ENCODE results near the gene LPAR2. TPM values are rescaled to one million over a fixed set of nuclear protein-coding genes. Genes with fewer than 3 reads are reported as not detected.

The LPAR2 gene
- total RNA-seq, 4 donors from 2014 or later = 16.5 to 31.6 (median 28.2) TPM

- TF ChIP-seq POLR2A (IDR thresholded peaks at IDR 0.05) (no peak), CTCF (IDR thresholded peaks at IDR 0.05) (no peak)
- WGBS, 2 donors = 94 to 95% methylated on average over 6 of the region's 6 CpGs
- H3K4me3 ChIP-seq (ENCODE audit: low read depth, poor library complexity, severe bottlenecking) = no peak overlapping the region
- DNase-seq (ENCODE audit: low spot score in 2 of 2) = no peak
- intact Hi-C loops (cut with DNase I; ENCODE audit: low total_unique reads) = no loop called here
Measured at GRCh38 chr19:19582471-19582870, 45.5 kb downstream of the LPAR2 start.

- WGBS, 2 donors = 88 to 92% methylated on average over 13 of the region's 13 CpGs
- H3K4me3 ChIP-seq (ENCODE audit: low read depth, poor library complexity, severe bottlenecking) = no peak overlapping the region
- TF ChIP-seq CTCF (IDR thresholded peaks at IDR 0.05) (no peak), POLR2A (IDR thresholded peaks at IDR 0.05) (no peak)
- no peak for DNase-seq (ENCODE audit: low spot score in 2 of 2)
- intact Hi-C loops (cut with DNase I; ENCODE audit: low total_unique reads) = no loop called here
Measured at GRCh38 chr19:19581391-19581790, 46.6 kb downstream of the LPAR2 start.

GRCh38 chr19:19580418-19580817 is 47.6 kb downstream of the LPAR2 start:
- DNase-seq (ENCODE audit: low spot score in 2 of 2) = no peak
- TF ChIP-seq CTCF (IDR thresholded peaks at IDR 0.05) (no peak), POLR2A (IDR thresholded peaks at IDR 0.05) (no peak)
- no peak overlapping the region for H3K4me3 ChIP-seq (ENCODE audit: low read depth, poor library complexity, severe bottlenecking)
- 82 to 89% methylated on average over 4 of the region's 4 CpGs for WGBS, 2 donors
- intact Hi-C loops (cut with DNase I; ENCODE audit: low total_unique reads) = no loop called here

- intact Hi-C loops (cut with DNase I; ENCODE audit: low total_unique reads) = no loop called here
- no peak overlapping the region for H3K4me3 ChIP-seq (ENCODE audit: low read depth, poor library complexity, severe bottlenecking)
- no peak for DNase-seq (ENCODE audit: low spot score in 2 of 2)
- WGBS, 2 donors = 69 to 80% methylated on average over 24 to 25 of the region's 25 CpGs
- no peak for TF ChIP-seq POLR2A (IDR thresholded peaks at IDR 0.05)
- TF ChIP-seq CTCF (IDR thresholded peaks at IDR 0.05) = no peak
Measured at GRCh38 chr19:19579533-19580361, 48.3 kb downstream of the LPAR2 start.

- DNase-seq (ENCODE audit: low spot score in 2 of 2) = no peak
Measured at GRCh38 chr19:19578252-19578651, 49.8 kb downstream of the LPAR2 start.

More at GRCh38 chr19:19578252-19578651, 49.8 kb downstream of the LPAR2 start:
- TF ChIP-seq CTCF (IDR thresholded peaks at IDR 0.05) (no peak), POLR2A (IDR thresholded peaks at IDR 0.05) (no peak)
- 85 to 89% methylated on average over 6 of the region's 6 CpGs for WGBS, 2 donors
- H3K4me3 ChIP-seq (ENCODE audit: low read depth, poor library complexity, severe bottlenecking) = no peak overlapping the region
- intact Hi-C loops (cut with DNase I; ENCODE audit: low total_unique reads) = no loop called here
